ENCODE results near the gene DBNDD1.

GRCh38 chr16:90012991-90013745 is 6.1 kb downstream of the DBNDD1 start:
- TF ChIP-seq POLR2A (IDR thresholded peaks at IDR 0.05; ENCODE audit: extremely low read depth, insufficient read length) (no peak), CTCF (IDR thresholded peaks at IDR 0.05; ENCODE audit: low read depth, low read length) (no peak), MYC (IDR thresholded peaks at IDR 0.05; ENCODE audit: low read depth, low read length) (no peak)

Measured in NB4 (cell line).